Upper lobe of left lung (tissue), 4 donors: ENCODE data around the gene ZDHHC1.

Experiments used
- CTCF ChIP-seq, 6 experiments: fragments of 450-650 bp in 4 of 6; fragments of 200-600 bp in 2 of 6; sonication (generic) in 2 of 6; IDR thresholded peaks; one replicate each; pipeline ENCODE4 v1.5.1; 2016 to 2019; ENCODE audit warnings: antibody characterized with exemption in 6 of 6
- EP300 ChIP-seq, 4 donors: sonication (generic); formaldehyde crosslinking; IDR thresholded peaks; one replicate each; pipeline ENCODE4 v1.5.1; 2017; ENCODE audit warnings: antibody characterized with exemption in 4 of 4, control low read depth in 2 of 4
- POLR2A ChIP-seq, 4 donors: fragments of 450-650 bp; IDR thresholded peaks; one replicate each; pipeline ENCODE4 v1.5.1; 2016 to 2017; ENCODE audit warnings: antibody characterized with exemption in 4 of 4, mild to moderate bottlenecking in 2 of 4
- POLR2AphosphoS5 ChIP-seq, 2 donors: sonication (generic); formaldehyde crosslinking; IDR thresholded peaks; one replicate each; pipeline ENCODE4 v1.5.1; 2017; ENCODE audit warnings: antibody characterized with exemption in 2 of 2

- TF ChIP-seq EP300 (IDR thresholded peaks at IDR 0.05) (no peak), CTCF (IDR thresholded peaks at IDR 0.05) (no peak), POLR2AphosphoS5 (IDR thresholded peaks at IDR 0.05) (no peak), POLR2A (IDR thresholded peaks at IDR 0.05) (no peak)
These were observed 28.1 kb downstream of the ZDHHC1 start for GRCh38 chr16:67388191-67388590.
